Myocyte (in vitro differentiated cells): Measurements from ENCODE around the gene RIMBP2. TPM values are rescaled to one million over a fixed set of nuclear protein-coding genes. Genes with fewer than 3 reads are reported as not detected.

Experiments used
- DNase-seq: peaks from one replicate; pipeline ENCODE4 v3.0.0-alpha.2; 2012; ENCODE audit warnings: low read depth
- total RNA-seq: library from RNA; depleted of rRNA; stranded (reverse); fragments of >200 nt; gene quantifications from 2 replicates; pipeline ENCODE4 v1.2.3, GENCODE V29; 2014

Gene RIMBP2
- total RNA-seq, 1 donor from 2014 or later, result not detected

GRCh38 chr12:130639476-130640424 is 76.3 kb downstream of the RIMBP2 start:
- no peak for DNase-seq

- DNase-seq, result no peak
These were observed 79.7 kb downstream of the RIMBP2 start for GRCh38 chr12:130636370-130636769.

- DNase-seq, result no peak
These were observed 81.2 kb downstream of the RIMBP2 start for GRCh38 chr12:130634866-130635265.

- DNase-seq, result no peak
These were observed 82.3 kb downstream of the RIMBP2 start for GRCh38 chr12:130633771-130634170.

GRCh38 chr12:130632642-130633041 is 83.5 kb downstream of the RIMBP2 start:
- DNase-seq, result no peak

- DNase-seq, result no peak
These were observed 87.8 kb downstream of the RIMBP2 start for GRCh38 chr12:130628304-130628703.

- no peak for DNase-seq
These were observed 88.9 kb downstream of the RIMBP2 start for GRCh38 chr12:130627175-130627574.

- no peak for DNase-seq
These were observed 89.5 kb downstream of the RIMBP2 start for GRCh38 chr12:130626601-130627000.

- no peak for DNase-seq
These were observed 90.9 kb downstream of the RIMBP2 start for GRCh38 chr12:130625201-130625600.

- no peak for DNase-seq
These were observed 93.3 kb downstream of the RIMBP2 start for GRCh38 chr12:130622803-130623202.

GRCh38 chr12:130621696-130622298 is 94.3 kb downstream of the RIMBP2 start:
- DNase-seq, result no peak

- no peak for DNase-seq
These were observed 95.3 kb downstream of the RIMBP2 start for GRCh38 chr12:130620756-130621155.

- DNase-seq, result no peak
These were observed 95.8 kb downstream of the RIMBP2 start for GRCh38 chr12:130620281-130620680.

GRCh38 chr12:130619385-130620001 is 96.6 kb downstream of the RIMBP2 start:
- DNase-seq, result no peak

- no peak for DNase-seq
These were observed 98.9 kb downstream of the RIMBP2 start for GRCh38 chr12:130617219-130617618.

GRCh38 chr12:130615861-130616345 is 100.2 kb downstream of the RIMBP2 start:
- DNase-seq, result no peak

- no peak for DNase-seq
These were observed 101.6 kb downstream of the RIMBP2 start for GRCh38 chr12:130614530-130614905.

- DNase-seq, result no peak
These were observed 102.1 kb downstream of the RIMBP2 start for GRCh38 chr12:130613831-130614529.

GRCh38 chr12:130613131-130613530 is 103.0 kb downstream of the RIMBP2 start:
- DNase-seq, result no peak

GRCh38 chr12:130611026-130611905 is 104.8 kb downstream of the RIMBP2 start:
- DNase-seq, result no peak
